HepG2 (cell line): Measurements from ENCODE around the gene CMTM8. TPM values are rescaled to one million over a fixed set of nuclear protein-coding genes. Genes with fewer than 3 reads are reported as not detected.

Source experiments
- CREM ChIP-seq, 2 experiments: sonication (generic) in 1 of 2; formaldehyde crosslinking in 1 of 2; IDR thresholded peaks; 2 replicates each; pipeline versions ENCODE4 v1.4.0 to v1.6.1; 2016 to 2020; ENCODE audit warnings: antibody characterized with exemption in 1 of 2, mild to moderate bottlenecking in 1 of 2, missing genetic modification reagents in 1 of 2
- DMAP1 ChIP-seq: IDR thresholded peaks from 2 replicates; pipeline ENCODE4 v1.6.1; 2016
- DNMT3B ChIP-seq: conservative IDR thresholded peaks from 2 replicates; pipeline ENCODE4 v1.6.1; 2016; ENCODE audit warnings: missing biosample characterization, control low read depth
- FOSL2 ChIP-seq: sonication (generic); formaldehyde crosslinking; IDR thresholded peaks from 2 replicates; pipeline ENCODE4 v1.4.0; 2020; ENCODE audit warnings: missing genetic modification reagents
- FOXO1 ChIP-seq: sonication (generic); formaldehyde crosslinking; IDR thresholded peaks from 2 replicates; pipeline ENCODE4 v1.4.0; 2020; ENCODE audit warnings: missing genetic modification reagents
- MED1 ChIP-seq: sonication (generic); formaldehyde crosslinking; IDR thresholded peaks from 2 replicates; pipeline ENCODE4 v1.4.0; 2020; ENCODE audit warnings: missing genetic modification reagents
- MYC ChIP-seq: sonication (generic); formaldehyde crosslinking; IDR thresholded peaks from 2 replicates; pipeline ENCODE4 v1.9.0; 2021; ENCODE audit warnings: missing genetic modification reagents, borderline replicate concordance
- NCOA2 ChIP-seq: sonication (generic); formaldehyde crosslinking; IDR thresholded peaks from 2 replicates; pipeline ENCODE4 v1.8.0; 2022; ENCODE audit warnings: inconsistent platforms
- SALL1 ChIP-seq: sonication (generic); formaldehyde crosslinking; IDR thresholded peaks from 2 replicates; pipeline ENCODE4 v1.8.0; 2022; ENCODE audit warnings: mild to moderate bottlenecking, missing genetic modification reagents
- TBX2 ChIP-seq: sonication (generic); formaldehyde crosslinking; IDR thresholded peaks from 2 replicates; pipeline ENCODE4 v1.5.0; 2020; ENCODE audit warnings: missing genetic modification reagents, mild to moderate bottlenecking, borderline replicate concordance
- TEAD2 ChIP-seq: sonication (generic); formaldehyde crosslinking; IDR thresholded peaks from 2 replicates; pipeline ENCODE4 v1.9.0; 2021; ENCODE audit warnings: missing genetic modification reagents
- XRCC5 ChIP-seq: fragments of 200-400 bp; formaldehyde crosslinking; optimal IDR thresholded peaks from 2 replicates; pipeline ENCODE3; 2017; ENCODE audit warnings: mild to moderate bottlenecking, low read length
- ZNF17 ChIP-seq: sonication (generic); formaldehyde crosslinking; IDR thresholded peaks from 2 replicates; pipeline ENCODE4 v1.5.0; 2020; ENCODE audit warnings: mild to moderate bottlenecking, missing genetic modification reagents
- ZNF180 ChIP-seq: sonication (generic); formaldehyde crosslinking; IDR thresholded peaks from 2 replicates; pipeline ENCODE4 v1.4.0; 2020; ENCODE audit warnings: low read depth, missing genetic modification reagents, borderline replicate concordance
- ZNF501 ChIP-seq: sonication (generic); formaldehyde crosslinking; IDR thresholded peaks from 2 replicates; pipeline ENCODE4 v1.5.1; 2020; ENCODE audit warnings: mild to moderate bottlenecking, moderate library complexity, missing genetic modification reagents
- ZNF878 ChIP-seq: sonication (generic); formaldehyde crosslinking; IDR thresholded peaks from 2 replicates; pipeline ENCODE4 v1.8.1; 2023; ENCODE audit warnings: mild to moderate bottlenecking, missing genetic modification reagents, moderate library complexity
- polyA plus RNA-seq, 8 experiments: library from polyadenylated mRNA; depleted of rRNA in 3 of 8; stranded (reverse) in 7 of 8; unstranded in 1 of 8; fragments of >200 nt; fragmentation: Illumina TruSeq in 4 of 8; extraction: Trizol in 4 of 8; gene quantifications; 2 replicates each; pipeline versions ENCODE4 v1.2.1 to v1.2.3, GENCODE V29; 2011 to 2016; ENCODE audit warnings: low read depth in 4 of 8, missing spikeins in 1 of 8, mixed read lengths in 1 of 8; ENCODE audit not compliant: insufficient read depth in 1 of 8
- total RNA-seq, 5 experiments: library from RNA; depleted of rRNA; stranded (reverse); fragments of >200 nt; fragmentation: Illumina TruSeq; extraction: Trizol; gene quantifications; 2 replicates each; pipeline ENCODE4 v1.2.3, GENCODE V29; 2016; ENCODE audit warnings: low read depth in 1 of 5
- TF ChIP-seq, protein P1 (sequence below), 2 experiments: fragments of 450-650 bp in 1 of 2; sonication (generic) in 1 of 2; formaldehyde crosslinking in 1 of 2; IDR thresholded peaks; 2 replicates each; pipeline versions ENCODE4 v1.6.1 to v1.8.0; 2016 to 2022; ENCODE audit warnings: antibody characterized with exemption in 1 of 2, mild to moderate bottlenecking in 1 of 2, missing genetic modification reagents in 1 of 2
- TF ChIP-seq, protein P2 (sequence below): sonication (generic); formaldehyde crosslinking; IDR thresholded peaks from 2 replicates; pipeline ENCODE4 v1.4.0; 2020; ENCODE audit warnings: mild to moderate bottlenecking, missing genetic modification reagents

CMTM8 gene
- total and polyA plus RNA-seq, 2 of the 13 experiments (the other 11 are each of a cell fraction or from before 2014, with no cell fraction given), result 8.9 to 15.8 TPM

DNA sequence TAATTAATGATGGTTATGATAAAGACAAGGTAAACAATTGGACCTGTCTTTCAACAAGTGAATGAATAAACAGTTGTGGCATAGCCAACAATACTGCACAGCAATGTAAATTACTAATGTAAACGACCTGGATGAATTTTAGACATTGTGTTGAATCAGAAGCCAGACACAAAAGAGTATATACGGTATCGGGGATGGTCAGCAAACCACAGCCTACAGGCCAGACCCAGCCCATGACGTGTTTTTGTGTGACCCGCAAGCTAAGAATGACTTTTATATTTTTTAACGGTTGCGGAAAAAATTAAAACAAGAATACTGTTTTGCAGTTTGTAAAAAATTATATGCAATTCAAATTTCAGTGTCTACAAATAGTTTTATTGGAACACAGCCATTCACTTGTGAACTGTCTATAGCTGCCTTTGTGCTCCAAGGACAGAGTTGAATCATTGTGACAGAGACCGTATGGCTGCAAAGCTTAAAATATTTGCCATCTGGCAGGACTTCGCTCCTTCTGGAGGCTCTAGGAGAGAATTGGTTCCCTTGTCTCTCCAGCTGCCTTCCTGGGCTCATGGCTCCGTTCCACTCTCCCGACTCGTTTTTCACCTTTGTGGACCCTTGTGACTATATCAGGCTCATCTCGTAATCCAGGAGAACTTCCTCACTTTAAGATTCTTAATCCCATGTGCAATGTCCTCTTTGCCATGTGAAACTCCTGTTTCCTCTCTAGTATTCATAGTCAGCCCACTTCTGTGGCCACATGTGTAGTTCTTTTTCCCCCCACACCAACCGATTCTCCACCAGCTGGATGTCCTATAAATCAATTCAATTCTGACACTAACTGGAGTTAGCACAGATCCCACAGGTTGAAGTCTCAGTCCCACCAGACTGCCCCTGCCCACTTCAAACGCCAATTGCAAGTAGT is 72.7 kb downstream of the CMTM8 start (continued):
- peak; percentile 26; the same call in 1 of the 2 replicates for TF ChIP-seq ZNF501 (CRISPR knock-in tag)
- TF ChIP-seq DMAP1 (CRISPR knock-in tag), result peak; percentile 34; the same call in 1 of the 2 replicates
- TF ChIP-seq SALL1 (CRISPR knock-in tag), result peak; percentile 82
- no peak for TF ChIP-seq FOXO1 (CRISPR knock-in tag)
- TF ChIP-seq, protein P1, sequence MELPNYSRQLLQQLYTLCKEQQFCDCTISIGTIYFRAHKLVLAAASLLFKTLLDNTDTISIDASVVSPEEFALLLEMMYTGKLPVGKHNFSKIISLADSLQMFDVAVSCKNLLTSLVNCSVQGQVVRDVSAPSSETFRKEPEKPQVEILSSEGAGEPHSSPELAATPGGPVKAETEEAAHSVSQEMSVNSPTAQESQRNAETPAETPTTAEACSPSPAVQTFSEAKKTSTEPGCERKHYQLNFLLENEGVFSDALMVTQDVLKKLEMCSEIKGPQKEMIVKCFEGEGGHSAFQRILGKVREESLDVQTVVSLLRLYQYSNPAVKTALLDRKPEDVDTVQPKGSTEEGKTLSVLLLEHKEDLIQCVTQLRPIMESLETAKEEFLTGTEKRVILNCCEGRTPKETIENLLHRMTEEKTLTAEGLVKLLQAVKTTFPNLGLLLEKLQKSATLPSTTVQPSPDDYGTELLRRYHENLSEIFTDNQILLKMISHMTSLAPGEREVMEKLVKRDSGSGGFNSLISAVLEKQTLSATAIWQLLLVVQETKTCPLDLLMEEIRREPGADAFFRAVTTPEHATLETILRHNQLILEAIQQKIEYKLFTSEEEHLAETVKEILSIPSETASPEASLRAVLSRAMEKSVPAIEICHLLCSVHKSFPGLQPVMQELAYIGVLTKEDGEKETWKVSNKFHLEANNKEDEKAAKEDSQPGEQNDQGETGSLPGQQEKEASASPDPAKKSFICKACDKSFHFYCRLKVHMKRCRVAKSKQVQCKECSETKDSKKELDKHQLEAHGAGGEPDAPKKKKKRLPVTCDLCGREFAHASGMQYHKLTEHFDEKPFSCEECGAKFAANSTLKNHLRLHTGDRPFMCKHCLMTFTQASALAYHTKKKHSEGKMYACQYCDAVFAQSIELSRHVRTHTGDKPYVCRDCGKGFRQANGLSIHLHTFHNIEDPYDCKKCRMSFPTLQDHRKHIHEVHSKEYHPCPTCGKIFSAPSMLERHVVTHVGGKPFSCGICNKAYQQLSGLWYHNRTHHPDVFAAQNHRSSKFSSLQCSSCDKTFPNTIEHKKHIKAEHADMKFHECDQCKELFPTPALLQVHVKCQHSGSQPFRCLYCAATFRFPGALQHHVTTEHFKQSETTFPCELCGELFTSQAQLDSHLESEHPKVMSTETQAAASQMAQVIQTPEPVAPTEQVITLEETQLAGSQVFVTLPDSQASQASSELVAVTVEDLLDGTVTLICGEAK (IDR thresholded peaks at IDR 0.05), result no peak
- TF ChIP-seq, protein P1 (CRISPR knock-in tag; IDR thresholded peaks at IDR 0.05), result 0 out of 2 replicates have a peak, but pooled peaks have one; percentile 23
- TF ChIP-seq XRCC5, result peak; percentile 59
- TF ChIP-seq FOSL2, result peak; percentile 65
- TF ChIP-seq ZNF17, result no peak
- TF ChIP-seq TBX2 (CRISPR knock-in tag), result peak; percentile 69; the same call in 1 of the 2 replicates
- TF ChIP-seq MYC (CRISPR knock-in tag), result peak; percentile 40
- no peak for TF ChIP-seq DNMT3B (CRISPR knock-in tag)
- peak; percentile 37; the same call in 1 of the 2 replicates for TF ChIP-seq CREM (IDR thresholded peaks at IDR 0.05)
- no peak for TF ChIP-seq CREM (CRISPR knock-in tag; IDR thresholded peaks at IDR 0.05)
- peak; percentile 50; the same call in 1 of the 2 replicates for TF ChIP-seq NCOA2 (CRISPR knock-in tag)
- TF ChIP-seq ZNF878, result no peak
- TF ChIP-seq MED1 (CRISPR knock-in tag), result peak; percentile 47; the same call in 1 of the 2 replicates
- TF ChIP-seq, protein P2, sequence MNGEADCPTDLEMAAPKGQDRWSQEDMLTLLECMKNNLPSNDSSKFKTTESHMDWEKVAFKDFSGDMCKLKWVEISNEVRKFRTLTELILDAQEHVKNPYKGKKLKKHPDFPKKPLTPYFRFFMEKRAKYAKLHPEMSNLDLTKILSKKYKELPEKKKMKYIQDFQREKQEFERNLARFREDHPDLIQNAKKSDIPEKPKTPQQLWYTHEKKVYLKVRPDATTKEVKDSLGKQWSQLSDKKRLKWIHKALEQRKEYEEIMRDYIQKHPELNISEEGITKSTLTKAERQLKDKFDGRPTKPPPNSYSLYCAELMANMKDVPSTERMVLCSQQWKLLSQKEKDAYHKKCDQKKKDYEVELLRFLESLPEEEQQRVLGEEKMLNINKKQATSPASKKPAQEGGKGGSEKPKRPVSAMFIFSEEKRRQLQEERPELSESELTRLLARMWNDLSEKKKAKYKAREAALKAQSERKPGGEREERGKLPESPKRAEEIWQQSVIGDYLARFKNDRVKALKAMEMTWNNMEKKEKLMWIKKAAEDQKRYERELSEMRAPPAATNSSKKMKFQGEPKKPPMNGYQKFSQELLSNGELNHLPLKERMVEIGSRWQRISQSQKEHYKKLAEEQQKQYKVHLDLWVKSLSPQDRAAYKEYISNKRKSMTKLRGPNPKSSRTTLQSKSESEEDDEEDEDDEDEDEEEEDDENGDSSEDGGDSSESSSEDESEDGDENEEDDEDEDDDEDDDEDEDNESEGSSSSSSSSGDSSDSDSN (CRISPR knock-in tag), result peak; percentile 50
- TF ChIP-seq ZNF180, result no peak
- TF ChIP-seq TEAD2 (CRISPR knock-in tag), result no peak
